Spleen (tissue), 7 donors: ENCODE data around the gene DMD.

Experiments
- POLR2A ChIP-seq, 3 donors: fragments of 450-650 bp; IDR thresholded peaks; one replicate each; pipeline ENCODE4 v1.5.1; 2017; ENCODE audit warnings: antibody characterized with exemption in 3 of 3, mild to moderate bottlenecking in 1 of 3
- POLR2AphosphoS5 ChIP-seq, 3 donors: sonication (generic); formaldehyde crosslinking; IDR thresholded peaks; one replicate each; pipeline ENCODE4 v1.5.1; 2017; ENCODE audit warnings: antibody characterized with exemption in 3 of 3
- TF ChIP-seq, protein P1 (sequence below), 11 experiments: fragments of 200-600 bp in 7 of 11; fragments of 450-650 bp in 4 of 11; sonication (generic) in 4 of 11; IDR thresholded peaks in 8 of 11; conservative IDR thresholded peaks in 3 of 11; 1 replicate in 7 of 11; 2 replicates in 4 of 11; pipeline versions ENCODE4 v1.4.0 to v1.8.0; 2016 to 2021; ENCODE audit warnings: antibody characterized with exemption in 11 of 11, inconsistent platforms in 4 of 11, mild to moderate bottlenecking in 1 of 11
- donor health status: DM: no; HTN: no; CAD: no; lungs with moderate emphysema.
- donor health status: DM: no; HTN: no; CAD: no.
- donor health status: DM: no; HTN: no; CAD: no.

DNA sequence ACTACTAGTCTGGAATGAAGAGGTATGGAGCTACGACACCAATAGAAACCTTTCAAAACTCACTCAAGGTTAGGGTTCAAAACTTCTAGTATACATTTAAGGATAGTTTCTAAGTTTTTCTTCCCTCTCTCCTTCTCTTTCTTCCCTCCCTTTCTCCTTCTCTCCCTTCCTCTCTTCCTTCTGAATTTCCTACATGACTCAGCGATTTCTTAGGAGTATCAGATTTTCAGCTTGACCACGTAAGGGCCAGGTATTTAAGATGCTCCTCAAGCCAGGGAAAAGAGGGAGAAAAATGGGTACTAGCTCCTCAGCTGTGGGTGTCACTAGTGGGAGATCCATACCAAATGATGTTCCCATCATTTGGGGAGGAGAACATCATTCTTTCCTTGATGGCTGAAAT lies 2083.6 kb downstream of the DMD start:
- TF ChIP-seq POLR2A (IDR thresholded peaks at IDR 0.05) (no peak), POLR2AphosphoS5 (IDR thresholded peaks at IDR 0.05) (no peak)
- TF ChIP-seq, protein P1, sequence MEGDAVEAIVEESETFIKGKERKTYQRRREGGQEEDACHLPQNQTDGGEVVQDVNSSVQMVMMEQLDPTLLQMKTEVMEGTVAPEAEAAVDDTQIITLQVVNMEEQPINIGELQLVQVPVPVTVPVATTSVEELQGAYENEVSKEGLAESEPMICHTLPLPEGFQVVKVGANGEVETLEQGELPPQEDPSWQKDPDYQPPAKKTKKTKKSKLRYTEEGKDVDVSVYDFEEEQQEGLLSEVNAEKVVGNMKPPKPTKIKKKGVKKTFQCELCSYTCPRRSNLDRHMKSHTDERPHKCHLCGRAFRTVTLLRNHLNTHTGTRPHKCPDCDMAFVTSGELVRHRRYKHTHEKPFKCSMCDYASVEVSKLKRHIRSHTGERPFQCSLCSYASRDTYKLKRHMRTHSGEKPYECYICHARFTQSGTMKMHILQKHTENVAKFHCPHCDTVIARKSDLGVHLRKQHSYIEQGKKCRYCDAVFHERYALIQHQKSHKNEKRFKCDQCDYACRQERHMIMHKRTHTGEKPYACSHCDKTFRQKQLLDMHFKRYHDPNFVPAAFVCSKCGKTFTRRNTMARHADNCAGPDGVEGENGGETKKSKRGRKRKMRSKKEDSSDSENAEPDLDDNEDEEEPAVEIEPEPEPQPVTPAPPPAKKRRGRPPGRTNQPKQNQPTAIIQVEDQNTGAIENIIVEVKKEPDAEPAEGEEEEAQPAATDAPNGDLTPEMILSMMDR (IDR thresholded peaks at IDR 0.05 in 8 of 11, conservative IDR thresholded peaks at IDR 0.05 in 3 of 11): no peak
